ENCODE results near the gene USP50.

The USP50 gene

DNA sequence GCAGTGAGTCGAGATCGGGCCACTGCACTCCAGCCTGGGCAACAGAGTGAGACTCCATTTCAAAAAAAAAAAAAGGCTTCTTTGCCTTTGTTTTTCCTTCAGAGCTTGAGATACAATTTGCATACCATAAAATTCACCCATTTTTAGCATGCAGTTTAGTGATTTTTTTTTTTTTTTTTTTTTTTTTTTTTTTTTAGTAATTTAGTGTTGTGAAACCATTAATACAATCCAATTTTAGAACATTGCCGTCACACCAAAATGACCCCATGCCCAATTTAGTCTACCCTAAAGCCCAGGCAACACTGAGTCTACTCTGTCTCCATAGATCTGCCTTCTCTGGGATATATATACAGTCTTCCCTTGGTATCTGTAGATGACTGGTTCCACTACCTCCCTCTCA lies 61.1 kb downstream of the USP50 start:
- TF ChIP-seq, protein P1, sequence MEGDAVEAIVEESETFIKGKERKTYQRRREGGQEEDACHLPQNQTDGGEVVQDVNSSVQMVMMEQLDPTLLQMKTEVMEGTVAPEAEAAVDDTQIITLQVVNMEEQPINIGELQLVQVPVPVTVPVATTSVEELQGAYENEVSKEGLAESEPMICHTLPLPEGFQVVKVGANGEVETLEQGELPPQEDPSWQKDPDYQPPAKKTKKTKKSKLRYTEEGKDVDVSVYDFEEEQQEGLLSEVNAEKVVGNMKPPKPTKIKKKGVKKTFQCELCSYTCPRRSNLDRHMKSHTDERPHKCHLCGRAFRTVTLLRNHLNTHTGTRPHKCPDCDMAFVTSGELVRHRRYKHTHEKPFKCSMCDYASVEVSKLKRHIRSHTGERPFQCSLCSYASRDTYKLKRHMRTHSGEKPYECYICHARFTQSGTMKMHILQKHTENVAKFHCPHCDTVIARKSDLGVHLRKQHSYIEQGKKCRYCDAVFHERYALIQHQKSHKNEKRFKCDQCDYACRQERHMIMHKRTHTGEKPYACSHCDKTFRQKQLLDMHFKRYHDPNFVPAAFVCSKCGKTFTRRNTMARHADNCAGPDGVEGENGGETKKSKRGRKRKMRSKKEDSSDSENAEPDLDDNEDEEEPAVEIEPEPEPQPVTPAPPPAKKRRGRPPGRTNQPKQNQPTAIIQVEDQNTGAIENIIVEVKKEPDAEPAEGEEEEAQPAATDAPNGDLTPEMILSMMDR (IDR thresholded peaks at IDR 0.05; ENCODE audit: low read depth, low read length) = no peak
- no peak for DNase-seq (ENCODE audit: extremely low read depth, low read depth)

DNA sequence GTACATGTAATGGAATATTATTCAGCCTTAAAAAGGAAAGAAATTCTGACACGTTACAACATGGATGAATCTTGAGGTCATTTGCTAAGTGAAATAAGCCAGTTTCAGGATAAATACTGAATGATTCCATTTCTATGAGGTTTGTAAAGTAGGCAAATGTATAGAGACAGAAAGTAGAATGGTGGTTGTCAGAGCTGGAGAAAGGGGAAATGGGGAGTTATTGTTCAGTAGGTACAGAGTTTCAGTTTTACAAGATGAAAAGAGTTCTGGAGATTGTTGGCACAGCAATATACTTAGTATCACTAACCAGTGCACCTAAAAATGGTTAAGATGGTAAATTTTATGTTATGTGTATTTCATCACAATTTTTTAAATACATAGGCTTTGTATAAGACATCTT lies 61.7 kb downstream of the USP50 start:
- TF ChIP-seq, protein P1 (IDR thresholded peaks at IDR 0.05; ENCODE audit: low read depth, low read length) = no peak
- DNase-seq (ENCODE audit: extremely low read depth, low read depth) = no peak

DNA sequence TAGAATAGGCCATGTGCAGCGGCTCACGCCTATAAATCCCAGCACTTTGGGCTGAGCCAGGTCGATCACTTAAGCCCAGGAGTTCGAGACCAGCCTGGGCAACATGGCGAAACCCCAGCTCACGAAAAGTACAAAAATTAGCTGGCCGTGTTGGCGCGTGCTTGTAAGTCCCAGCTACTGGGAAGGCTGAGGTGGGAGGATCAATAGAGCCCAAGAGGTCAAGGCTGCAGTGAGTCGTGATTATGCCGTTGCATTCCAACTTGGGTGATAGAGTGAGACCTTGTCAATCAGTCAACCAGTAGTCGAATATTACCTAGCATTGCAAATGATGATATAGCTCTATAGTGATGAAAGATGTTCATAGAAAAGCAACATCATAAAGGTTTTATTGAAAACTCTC lies 70.3 kb downstream of the USP50 start:
- TF ChIP-seq, protein P1 (IDR thresholded peaks at IDR 0.05; ENCODE audit: low read depth, low read length) = no peak
- DNase-seq (ENCODE audit: extremely low read depth, low read depth) = no peak

DNA sequence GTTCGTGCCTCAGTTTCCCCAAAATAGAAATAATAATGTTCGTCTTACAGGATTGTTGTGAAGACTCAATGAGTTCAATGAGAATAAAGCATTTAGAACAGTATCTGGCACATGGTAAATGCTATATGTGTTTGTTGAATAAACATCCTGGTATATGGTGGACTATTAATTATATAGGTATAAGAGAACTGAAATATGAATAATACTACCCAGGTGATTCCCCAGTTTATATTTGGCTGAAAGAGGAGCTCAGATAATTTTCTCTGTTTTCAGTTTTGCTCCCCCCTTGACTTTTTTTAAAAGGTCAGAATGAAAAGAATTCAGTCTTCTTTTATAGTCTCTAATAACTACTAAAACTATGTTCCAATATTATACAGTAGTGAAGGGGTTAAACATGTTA lies 75.4 kb downstream of the USP50 start:
- DNase-seq (ENCODE audit: extremely low read depth, low read depth) = no peak
- TF ChIP-seq, protein P1 (IDR thresholded peaks at IDR 0.05; ENCODE audit: low read depth, low read length) = no peak

DNA sequence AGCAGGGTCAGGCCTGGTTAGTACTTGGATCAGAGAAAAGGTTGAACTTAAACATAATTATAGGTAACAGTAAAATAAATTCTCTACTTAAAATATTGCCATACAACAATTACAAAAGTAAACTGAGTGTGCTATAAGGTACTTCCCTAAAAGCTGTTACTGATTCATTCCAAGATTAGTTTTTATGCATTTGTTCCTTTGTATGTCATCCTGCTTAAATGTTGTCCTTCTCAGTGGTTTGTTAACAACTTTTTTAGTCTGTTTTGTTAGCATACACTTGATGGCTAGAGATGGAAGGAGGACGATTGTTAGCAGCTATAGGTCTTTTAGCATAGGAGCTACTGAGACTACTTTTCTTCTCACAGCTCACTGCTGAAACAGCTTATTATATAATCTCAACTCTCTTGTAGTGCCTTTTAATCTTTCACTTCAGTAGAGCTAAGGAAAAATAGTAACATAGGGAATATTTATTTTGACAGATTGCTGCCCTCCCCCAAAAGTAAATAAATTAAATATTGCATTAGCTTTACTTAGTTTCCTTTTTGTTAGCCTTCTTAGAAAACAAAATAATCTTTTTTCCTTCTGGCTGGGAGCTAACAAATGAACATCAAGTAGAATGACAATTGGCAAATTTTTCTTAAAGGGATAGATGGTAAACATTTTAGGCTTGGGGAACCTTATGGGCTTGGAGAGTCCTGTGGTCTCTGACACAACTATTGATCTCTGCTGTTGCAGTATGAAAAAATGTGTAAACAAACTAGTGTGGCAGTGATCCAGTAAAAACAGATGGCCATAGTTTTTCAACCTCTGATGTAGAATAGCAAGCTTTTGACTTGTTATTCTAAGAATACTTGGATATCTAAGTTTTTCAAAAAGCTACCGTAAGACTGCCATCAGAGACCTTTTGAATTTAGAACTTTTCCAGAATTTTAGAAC lies 82.8 kb downstream of the USP50 start:
- DNase-seq (ENCODE audit: extremely low read depth, low read depth) = peak; percentile 24
- TF ChIP-seq, protein P1 (IDR thresholded peaks at IDR 0.05; ENCODE audit: low read depth, low read length) = no peak

DNA sequence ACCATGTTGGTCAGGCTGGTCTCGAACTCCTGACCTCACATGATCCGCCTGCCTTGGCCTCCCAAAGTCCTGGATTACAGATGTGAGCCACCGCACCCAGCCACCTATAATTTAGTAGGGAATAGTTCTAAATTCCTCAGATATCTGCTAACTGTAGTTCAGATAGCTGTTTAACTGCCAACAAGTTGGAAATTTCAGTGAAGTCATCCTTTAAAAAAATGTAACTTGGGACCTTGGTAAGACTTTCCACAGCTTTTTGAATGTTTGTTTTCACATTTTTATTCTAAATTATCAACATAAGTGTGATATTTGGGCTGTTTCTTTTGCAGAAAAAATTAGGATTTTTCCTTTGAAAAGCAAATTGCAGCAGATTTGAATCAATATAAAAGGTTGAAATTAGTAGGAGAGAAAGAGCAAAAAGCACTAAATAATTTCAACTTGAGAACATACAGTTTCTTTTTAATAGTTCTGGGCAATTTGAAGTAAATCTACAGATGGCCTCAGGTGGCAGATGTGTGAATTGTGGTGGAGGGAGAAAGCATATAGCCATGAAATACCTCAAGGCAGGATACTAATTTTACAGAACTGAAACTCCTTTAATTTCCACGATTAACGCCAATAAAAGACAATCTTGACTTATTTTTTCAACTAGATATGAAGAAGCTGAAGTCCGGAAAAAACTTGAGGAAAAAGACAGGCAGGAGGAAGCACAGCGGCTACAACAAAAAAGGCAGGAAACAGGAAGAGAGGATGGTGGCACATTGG lies 87.9 kb downstream of the USP50 start:
- no peak for DNase-seq (ENCODE audit: extremely low read depth, low read depth)
- TF ChIP-seq, protein P1 (IDR thresholded peaks at IDR 0.05; ENCODE audit: low read depth, low read length) = no peak

DNA sequence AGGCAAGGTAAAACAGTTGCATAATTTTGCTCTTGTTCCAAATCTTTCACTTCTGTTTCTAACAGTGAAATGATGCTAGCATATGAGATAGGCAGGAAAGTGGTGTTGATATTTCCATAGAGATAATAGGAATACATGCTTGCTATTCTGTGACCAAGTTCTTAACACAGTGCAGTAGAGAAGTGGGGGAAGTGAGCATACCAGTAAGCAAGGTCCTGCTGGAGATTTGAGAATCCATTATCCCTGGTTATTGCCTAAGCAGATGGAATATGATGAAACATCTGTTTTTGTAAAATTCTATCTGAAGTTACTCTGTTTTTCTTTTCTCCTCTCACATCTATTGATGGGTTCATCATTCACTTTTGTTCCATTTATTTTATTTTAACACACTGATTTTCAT lies 93.5 kb downstream of the USP50 start:
- TF ChIP-seq, protein P1 (IDR thresholded peaks at IDR 0.05; ENCODE audit: low read depth, low read length) = no peak
- DNase-seq (ENCODE audit: extremely low read depth, low read depth) = peak; percentile 35

Data from AG09319 (cell line).